Gastroesophageal sphincter (tissue), 4 donors: ENCODE data around the gene B4GALT6. TPM values are rescaled to one million over a fixed set of nuclear protein-coding genes. Genes with fewer than 3 reads are reported as not detected.

Experiments used
- ATAC-seq: fragments of 150-250 bp; one replicate; pipeline ENCODE4 v1.9.1; 2016; ENCODE audit warnings: mild to moderate bottlenecking, moderate library complexity
- H3K27ac ChIP-seq, 4 donors: fragments of 200-600 bp; sonication (generic) in 3 of 4; 1 replicate in 3 of 4; 2 replicates in 1 of 4; pipeline ENCODE4 v1.5.1; 2016 to 2019
- H3K27me3 ChIP-seq: fragments of 200-600 bp; sonication (generic); one replicate; pipeline ENCODE4 v1.5.1; 2019
- H3K36me3 ChIP-seq, 2 donors: fragments of 200-600 bp; sonication (generic); one replicate each; pipeline ENCODE4 v1.5.1; 2019; ENCODE audit warnings: control low read depth in 1 of 2
- H3K4me1 ChIP-seq, 3 donors: fragments of 200-600 bp; sonication (generic); 1 replicate in 2 of 3; 2 replicates in 1 of 3; pipeline ENCODE4 v1.5.1; 2016 to 2019; ENCODE audit warnings: control low read depth in 2 of 3
- H3K4me3 ChIP-seq, 2 donors: fragments of 200-600 bp; sonication (generic); one replicate each; pipeline ENCODE4 v1.5.1; 2019; ENCODE audit warnings: mild to moderate bottlenecking in 1 of 2, moderate library complexity in 1 of 2
- H3K9me3 ChIP-seq, 3 donors: fragments of 200-600 bp; sonication (generic); one replicate each; pipeline ENCODE4 v1.5.1; 2017 to 2019; ENCODE audit warnings: control low read depth in 2 of 3
- EP300 ChIP-seq: sonication (generic); formaldehyde crosslinking; IDR thresholded peaks from one replicate; pipeline ENCODE4 v1.6.1; 2017; ENCODE audit warnings: antibody characterized with exemption, mild to moderate bottlenecking
- POLR2A ChIP-seq, 2 donors: fragments of 450-650 bp; IDR thresholded peaks; one replicate each; pipeline ENCODE4 v1.6.1; 2017; ENCODE audit warnings: antibody characterized with exemption in 2 of 2, mild to moderate bottlenecking in 2 of 2, moderate library complexity in 1 of 2
- POLR2AphosphoS5 ChIP-seq: sonication (generic); formaldehyde crosslinking; IDR thresholded peaks from one replicate; pipeline ENCODE4 v1.6.1; 2017; ENCODE audit warnings: antibody characterized with exemption
- WGBS, 2 donors: methylation state at CpG; one replicate each; pipeline ENCODE4 v1.1.5; 2018; ENCODE audit warnings: low coverage in 1 of 2; 5-methylcytosine and 5-hydroxymethylcytosine counted together
- total RNA-seq, 4 donors: library from RNA; depleted of rRNA; stranded (reverse); fragments of >200 nt; gene quantifications; one replicate each; pipeline ENCODE4 v1.1.0, GENCODE V29; 2016
- TF ChIP-seq, protein P1 (sequence below), 4 experiments: fragments of 200-600 bp in 2 of 4; fragments of 450-650 bp in 2 of 4; sonication (generic) in 1 of 4; IDR thresholded peaks; one replicate each; pipeline ENCODE4 v1.5.1; 2017 to 2019; ENCODE audit warnings: antibody characterized with exemption in 4 of 4, mild to moderate bottlenecking in 2 of 4, moderate library complexity in 2 of 4

Gene B4GALT6
- total RNA-seq, 4 donors from 2014 or later, result 3.0 to 12.0 (median 5.8) TPM

GRCh38 chr18:31657823-31658669 is 26.3 kb downstream of the B4GALT6 start:
- Histone ChIP-seq H3K27me3 (no peaks in the 10 kb centered on the region), H3K36me3 (no peaks in the 10 kb centered on the region), H3K4me3 (no peak overlapping the region), H3K4me1 (no peaks in the 10 kb centered on the region), H3K27ac (no peak overlapping the region), H3K9me3 (no peaks in the 10 kb centered on the region)
- no peak for TF ChIP-seq POLR2AphosphoS5
- TF ChIP-seq EP300, result no peak
- TF ChIP-seq POLR2A (IDR thresholded peaks at IDR 0.05), result no peak
- no peak for ATAC-seq
- 78 to 81% methylated on average over 8 to 11 of the region's 12 CpGs for WGBS, 2 donors

- Histone ChIP-seq H3K27me3 (no peaks in the 10 kb centered on the region), H3K27ac (no peak overlapping the region), H3K36me3 (no peaks in the 10 kb centered on the region), H3K4me1 (no peaks in the 10 kb centered on the region), H3K4me3 (no peak overlapping the region), H3K9me3 (no peaks in the 10 kb centered on the region)
- 94 to 100% methylated on average over 2 of the region's 2 CpGs for WGBS, 2 donors
- ATAC-seq, result no peak
- no peak for TF ChIP-seq POLR2AphosphoS5
- TF ChIP-seq EP300, result no peak
These were observed 27.6 kb downstream of the B4GALT6 start for GRCh38 chr18:31656754-31657153.

DNA sequence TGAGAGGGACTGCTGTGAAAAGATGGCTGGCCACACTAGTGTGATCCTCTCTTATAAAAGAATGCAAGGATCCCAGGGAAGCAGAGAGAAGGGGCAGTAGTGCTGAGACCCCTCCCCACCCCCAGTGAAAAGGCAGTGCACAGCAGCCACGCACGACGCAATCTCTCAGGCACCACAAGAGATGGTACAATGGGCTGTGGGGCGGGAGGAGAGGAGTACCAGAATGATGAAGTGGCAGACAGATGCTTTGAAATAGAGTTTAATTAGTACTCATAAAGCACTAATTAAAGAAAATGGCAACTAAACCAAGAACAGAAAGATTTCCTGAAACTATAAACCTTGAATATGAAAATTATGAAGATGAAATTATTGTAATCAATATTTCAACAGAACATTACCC is 29.0 kb downstream of the B4GALT6 start:
- no peaks in the 10 kb centered on the region for H3K27me3 ChIP-seq
- no peaks in the 10 kb centered on the region for H3K9me3 ChIP-seq
- H3K4me3 ChIP-seq, result no peak overlapping the region
- WGBS, 2 donors, result 57 to 66% methylated on average over 4 of the region's 4 CpGs
- no peak overlapping the region for H3K27ac ChIP-seq
- H3K36me3 ChIP-seq, result no peaks in the 10 kb centered on the region
- TF ChIP-seq, protein P1, sequence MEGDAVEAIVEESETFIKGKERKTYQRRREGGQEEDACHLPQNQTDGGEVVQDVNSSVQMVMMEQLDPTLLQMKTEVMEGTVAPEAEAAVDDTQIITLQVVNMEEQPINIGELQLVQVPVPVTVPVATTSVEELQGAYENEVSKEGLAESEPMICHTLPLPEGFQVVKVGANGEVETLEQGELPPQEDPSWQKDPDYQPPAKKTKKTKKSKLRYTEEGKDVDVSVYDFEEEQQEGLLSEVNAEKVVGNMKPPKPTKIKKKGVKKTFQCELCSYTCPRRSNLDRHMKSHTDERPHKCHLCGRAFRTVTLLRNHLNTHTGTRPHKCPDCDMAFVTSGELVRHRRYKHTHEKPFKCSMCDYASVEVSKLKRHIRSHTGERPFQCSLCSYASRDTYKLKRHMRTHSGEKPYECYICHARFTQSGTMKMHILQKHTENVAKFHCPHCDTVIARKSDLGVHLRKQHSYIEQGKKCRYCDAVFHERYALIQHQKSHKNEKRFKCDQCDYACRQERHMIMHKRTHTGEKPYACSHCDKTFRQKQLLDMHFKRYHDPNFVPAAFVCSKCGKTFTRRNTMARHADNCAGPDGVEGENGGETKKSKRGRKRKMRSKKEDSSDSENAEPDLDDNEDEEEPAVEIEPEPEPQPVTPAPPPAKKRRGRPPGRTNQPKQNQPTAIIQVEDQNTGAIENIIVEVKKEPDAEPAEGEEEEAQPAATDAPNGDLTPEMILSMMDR (IDR thresholded peaks at IDR 0.05), result no peak
- TF ChIP-seq POLR2AphosphoS5 (no peak), POLR2A (IDR thresholded peaks at IDR 0.05) (no peak), EP300 (no peak)
- no peaks in the 10 kb centered on the region for H3K4me1 ChIP-seq
- ATAC-seq, result no peak

DNA sequence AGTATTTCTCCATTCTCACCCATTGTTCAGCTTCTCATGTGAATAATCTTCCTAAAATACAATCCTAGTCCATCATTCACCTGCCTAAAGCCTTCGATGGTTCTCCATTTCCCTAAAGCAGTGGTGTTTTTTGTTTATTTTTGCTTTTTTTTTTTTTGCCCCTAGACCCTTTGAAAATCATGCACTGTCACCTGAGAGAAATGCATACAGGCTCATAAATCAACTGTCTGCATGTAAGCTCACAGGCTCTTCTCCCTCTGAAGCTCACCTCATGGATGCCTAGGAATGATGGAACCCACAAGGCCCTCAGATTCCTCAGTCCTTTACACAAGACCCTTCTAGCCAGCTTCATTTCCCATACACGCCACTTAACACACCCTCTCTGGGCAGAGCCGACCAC is 31.5 kb downstream of the B4GALT6 start:
- H3K27me3 ChIP-seq, result no peaks in the 10 kb centered on the region
- no peaks in the 10 kb centered on the region for H3K36me3 ChIP-seq
- H3K27ac ChIP-seq, result no peak overlapping the region
- H3K4me1 ChIP-seq, result peaks cover 0 to 11% (median 0%) of the 10 kb centered on the region in 3 donors
- no peaks in the 10 kb centered on the region for H3K9me3 ChIP-seq
- TF ChIP-seq EP300, result no peak
- no peak for TF ChIP-seq POLR2A (IDR thresholded peaks at IDR 0.05)
- TF ChIP-seq, protein P1 (IDR thresholded peaks at IDR 0.05), result no peak
- no peak for TF ChIP-seq POLR2AphosphoS5
- H3K4me3 ChIP-seq, result no peak overlapping the region
- no peak for ATAC-seq
- 81 to 94% methylated on average over 2 to 3 of the region's 3 CpGs for WGBS, 2 donors

- WGBS, 2 donors, result 79 to 100% methylated on average over 2 to 9 of the region's 9 CpGs
- Histone ChIP-seq H3K27me3 (no peaks in the 10 kb centered on the region), H3K4me1 (peaks cover 0 to 14% (median 1%) of the 10 kb centered on the region in 3 donors), H3K36me3 (no peaks in the 10 kb centered on the region), H3K27ac (no peak overlapping the region), H3K4me3 (no peak overlapping the region), H3K9me3 (no peaks in the 10 kb centered on the region)
- ATAC-seq, result no peak
- TF ChIP-seq, protein P1 (IDR thresholded peaks at IDR 0.05), result no peak
- TF ChIP-seq EP300, result no peak
- TF ChIP-seq POLR2A (IDR thresholded peaks at IDR 0.05), result no peak
- TF ChIP-seq POLR2AphosphoS5, result no peak
These were observed 32.0 kb downstream of the B4GALT6 start for GRCh38 chr18:31652357-31652756.

GRCh38 chr18:31651369-31651768 is 33.0 kb downstream of the B4GALT6 start:
- ATAC-seq, result no peak
- Histone ChIP-seq H3K36me3 (no peaks in the 10 kb centered on the region), H3K9me3 (no peaks in the 10 kb centered on the region), H3K27ac (no peak overlapping the region), H3K4me3 (no peak overlapping the region), H3K27me3 (no peaks in the 10 kb centered on the region), H3K4me1 (peaks cover 0 to 24% (median 6%) of the 10 kb centered on the region in 3 donors)
- no peak for TF ChIP-seq POLR2AphosphoS5
- TF ChIP-seq, protein P1 (IDR thresholded peaks at IDR 0.05), result no peak
- no peak for TF ChIP-seq POLR2A (IDR thresholded peaks at IDR 0.05)
- TF ChIP-seq EP300, result no peak
- WGBS, 2 donors, result 89% methylated on average over 4 of the region's 4 CpGs; no CpG with 5 or more reads in 1 of the 2 donors
